Stimulated activated CD4-positive, alpha-beta T cell treated with anti-CD3 and anti-CD28 coated beads, Interleukin-1b, Interleukin-23, amount 100 ng/mL, for 48 hours (primary cell): ENCODE results near the gene LAPTM5.

ENCODE experiments used
- DNase-seq: peaks from one replicate; pipeline ENCODE4 v3.0.0-alpha.2; 2020

LAPTM5 gene

GRCh38 chr1:30754684-30755171, 2.8 kb downstream of the LAPTM5 start:
- DNase-seq = no peak

- no peak for DNase-seq
These were observed 3.9 kb downstream of the LAPTM5 start for GRCh38 chr1:30753660-30754123.

- no peak for DNase-seq
These were observed 4.5 kb downstream of the LAPTM5 start for GRCh38 chr1:30753118-30753517.

- no peak for DNase-seq
These were observed 5.0 kb downstream of the LAPTM5 start for GRCh38 chr1:30752651-30752908.

DNA sequence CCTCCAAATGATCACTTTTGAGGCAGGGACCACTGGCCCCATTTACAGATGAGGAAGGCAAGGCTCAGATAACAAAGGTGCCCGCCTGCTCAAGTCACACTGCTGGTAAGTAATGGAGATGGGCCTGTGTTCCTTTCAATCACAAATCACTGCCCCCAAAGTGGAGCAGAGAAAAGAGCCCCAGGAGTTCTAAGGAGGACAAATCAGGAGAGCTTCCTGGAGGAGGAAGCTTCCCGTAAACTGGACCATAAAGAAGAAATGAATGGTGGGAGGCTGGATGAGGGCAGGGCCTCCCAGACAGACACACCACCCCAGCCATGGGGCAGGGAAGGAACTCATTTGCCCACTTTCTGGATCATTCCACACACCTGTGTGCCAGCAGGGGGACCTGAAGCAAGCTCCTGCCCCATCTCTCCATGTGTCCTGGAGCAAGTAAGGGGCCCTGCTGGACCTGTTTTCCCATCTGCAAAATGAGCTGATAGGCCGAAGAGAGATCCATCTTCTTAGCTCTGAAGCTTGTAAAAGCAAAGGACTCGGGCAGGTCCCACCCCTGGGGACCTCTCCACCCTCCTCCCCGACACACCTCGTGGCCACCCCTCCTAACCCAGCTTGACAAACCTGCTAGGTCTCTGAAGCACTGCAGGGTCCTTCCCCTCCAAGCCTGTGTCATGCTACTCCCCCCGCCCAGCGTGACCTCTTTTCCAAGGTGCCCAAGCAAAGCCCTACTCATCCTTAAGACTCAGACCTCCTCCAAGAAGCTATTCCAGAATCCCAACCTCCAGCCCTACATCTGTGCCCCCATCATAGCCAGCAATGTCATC, 5.5 kb downstream of the LAPTM5 start:
- no peak for DNase-seq

GRCh38 chr1:30750731-30751291, 6.8 kb downstream of the LAPTM5 start:
- DNase-seq = no peak

DNA sequence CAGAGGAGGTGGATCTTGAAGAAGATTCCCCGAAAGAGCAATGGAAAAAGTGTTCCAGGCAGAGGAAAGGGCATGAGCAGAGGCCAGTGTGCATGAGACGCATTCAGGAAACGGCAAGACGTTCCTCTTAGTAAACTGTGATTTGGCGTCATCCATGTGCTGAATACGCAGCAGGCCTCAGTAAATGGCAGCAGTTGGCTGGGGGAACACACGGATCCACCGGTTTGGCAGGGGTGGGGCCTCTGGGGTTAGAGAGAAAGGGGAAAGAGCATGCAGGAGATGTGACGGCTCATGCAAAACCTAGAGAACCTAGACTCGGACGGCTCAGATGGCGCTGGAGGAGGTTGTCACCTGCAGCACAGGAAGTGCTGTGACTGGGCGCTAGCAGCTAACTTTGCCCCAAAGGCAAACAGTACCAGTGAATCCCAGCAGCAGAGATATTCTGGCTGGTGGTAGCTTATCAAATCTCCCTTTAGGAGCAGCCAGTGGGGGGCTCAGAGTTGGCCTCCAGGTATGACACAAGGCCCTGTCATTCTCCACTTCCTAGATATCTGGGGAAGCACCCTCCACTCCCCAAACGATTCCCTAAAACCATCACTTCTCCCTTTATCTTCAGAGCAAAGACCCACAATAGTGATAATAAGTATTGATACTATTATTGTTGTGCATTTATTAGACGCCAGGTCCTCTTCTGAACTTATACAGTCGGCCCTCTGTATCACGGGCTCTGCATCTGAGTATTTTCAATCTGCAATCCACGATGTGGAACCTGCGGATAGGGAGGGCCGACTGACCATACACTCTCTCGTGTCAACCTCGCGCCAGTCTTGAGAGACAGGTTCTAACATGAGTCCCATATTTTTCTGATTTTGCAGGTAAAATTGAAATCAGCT, 7.6 kb downstream of the LAPTM5 start:
- peak; percentile 68 for DNase-seq

GRCh38 chr1:30748699-30749401, 8.7 kb downstream of the LAPTM5 start:
- DNase-seq = no peak

DNA sequence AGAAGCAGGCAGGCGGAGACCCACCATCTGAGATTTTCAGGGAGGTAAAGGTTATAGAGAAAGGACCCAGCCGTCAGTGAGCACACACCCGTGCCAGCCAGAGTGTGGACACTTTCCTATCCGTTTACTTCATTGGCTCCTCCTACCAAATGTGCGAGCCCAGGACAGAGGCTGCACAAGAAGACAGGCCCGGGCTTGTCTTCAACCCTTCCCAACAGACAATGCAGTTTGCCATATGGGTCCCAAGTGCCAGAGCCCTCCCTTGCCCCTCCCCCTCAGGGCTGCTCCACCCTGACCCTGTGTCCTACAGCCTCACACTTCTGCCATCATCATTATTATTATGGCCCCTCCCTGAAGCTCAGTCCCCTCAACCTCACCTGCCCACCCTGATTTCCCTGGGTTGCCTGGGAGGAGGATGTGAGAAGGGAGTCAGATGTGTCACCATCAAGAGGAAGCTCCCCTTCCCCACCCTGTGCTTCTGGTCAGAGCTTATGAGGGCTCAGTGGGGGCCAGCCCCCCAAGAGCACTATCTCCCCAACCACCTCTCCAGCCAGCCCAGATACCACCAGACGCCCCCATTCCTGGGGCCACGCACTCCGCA, 9.4 kb downstream of the LAPTM5 start:
- no peak for DNase-seq

GRCh38 chr1:30747033-30748008, 10.3 kb downstream of the LAPTM5 start:
- no peak for DNase-seq

DNA sequence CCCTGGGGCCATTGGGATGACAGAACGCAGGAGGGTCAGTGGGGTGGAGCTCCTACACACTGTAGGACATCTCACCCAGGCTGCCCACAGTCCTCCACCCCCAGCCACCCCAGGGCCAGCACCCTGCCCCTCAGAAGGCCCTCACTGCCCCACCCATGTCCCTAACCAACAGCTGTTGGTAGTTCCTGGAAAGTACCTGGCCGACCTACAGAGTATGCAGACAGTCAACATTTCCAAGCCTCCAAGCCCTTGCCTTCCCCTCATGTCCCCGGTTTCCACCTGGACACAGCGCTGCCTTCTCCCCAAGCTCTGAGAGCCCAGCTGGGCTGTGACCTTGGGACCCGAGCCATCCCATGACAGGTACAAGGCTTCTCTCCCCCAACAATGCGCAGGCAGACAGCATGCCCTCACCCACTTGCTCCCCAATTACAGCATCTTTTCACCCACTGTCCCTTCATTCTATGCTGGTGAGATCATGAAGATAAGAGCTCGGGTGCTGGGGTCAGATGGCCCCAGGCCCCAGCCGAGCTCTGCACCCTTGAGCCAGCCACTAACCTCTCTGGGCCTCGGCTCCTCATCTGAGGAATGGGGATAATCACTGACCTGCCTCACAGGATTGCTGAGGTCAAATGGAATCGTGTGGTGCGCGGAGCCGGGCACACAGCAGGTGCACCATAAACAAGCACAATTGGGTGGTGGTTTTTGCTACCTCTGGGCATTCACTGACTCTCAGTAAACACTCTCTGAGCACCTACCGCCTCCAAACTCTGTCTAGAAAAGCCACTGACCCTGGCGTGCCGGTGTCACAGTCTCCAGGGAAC, 11.2 kb downstream of the LAPTM5 start:
- no peak for DNase-seq

GRCh38 chr1:30745834-30746208, 11.8 kb downstream of the LAPTM5 start:
- no peak for DNase-seq

GRCh38 chr1:30745156-30745833, 12.3 kb downstream of the LAPTM5 start:
- DNase-seq = no peak

- DNase-seq = no peak
These were observed 13.4 kb downstream of the LAPTM5 start for GRCh38 chr1:30744060-30744756.

DNA sequence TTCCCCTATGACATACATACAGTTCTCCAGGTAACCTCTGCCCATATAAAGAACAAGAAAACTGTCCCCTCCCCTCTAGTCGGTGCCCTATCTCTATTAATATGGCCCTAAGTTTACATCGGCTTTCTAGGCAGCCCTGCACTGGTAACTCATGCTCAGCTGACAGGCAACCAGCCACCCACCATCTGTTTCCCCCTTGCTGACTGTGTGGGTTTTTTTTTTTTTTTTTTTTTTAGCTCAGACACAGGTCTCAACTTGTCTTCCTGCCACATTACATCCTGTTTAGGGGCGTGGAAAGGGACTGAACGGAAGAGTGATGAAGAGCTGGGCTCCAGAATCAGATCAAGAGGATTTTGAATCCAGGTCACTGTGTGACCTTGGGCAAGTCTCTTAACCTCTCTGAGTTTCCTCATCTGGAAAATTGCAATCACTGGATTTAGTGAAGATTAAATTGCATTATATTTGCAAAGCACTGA, 14.0 kb downstream of the LAPTM5 start:
- DNase-seq = peak; percentile 71

DNA sequence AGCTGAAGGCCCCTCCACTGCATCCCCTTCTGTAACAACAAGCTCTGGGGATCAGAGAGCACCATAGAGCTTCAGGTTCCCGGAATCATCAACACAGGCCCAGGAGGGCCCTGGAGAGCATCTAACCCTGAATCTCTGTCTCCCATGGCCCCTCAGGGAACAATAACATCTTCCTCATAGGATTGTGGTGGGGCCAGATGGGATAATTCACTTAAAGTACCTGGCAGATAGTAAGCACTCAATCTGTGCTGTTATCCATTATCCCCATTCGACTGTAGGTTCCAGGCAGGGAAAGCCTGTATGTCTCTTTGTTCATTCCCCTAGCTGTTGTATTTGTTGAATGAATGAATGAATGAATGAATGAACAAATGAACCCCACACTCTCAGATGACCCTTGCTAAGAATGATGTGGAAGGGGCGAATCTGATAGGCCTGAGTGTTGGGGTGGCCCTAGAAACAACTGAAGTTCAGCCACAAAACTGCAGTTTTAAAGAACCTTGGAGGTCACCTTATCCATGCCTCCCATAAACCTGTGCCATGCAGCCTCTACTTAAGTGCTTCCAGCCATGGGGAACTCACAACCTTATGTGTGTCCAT, 14.5 kb downstream of the LAPTM5 start:
- no peak for DNase-seq

- DNase-seq = no peak
These were observed 15.1 kb downstream of the LAPTM5 start for GRCh38 chr1:30742300-30742962.
